Measurements from ENCODE around the gene WDFY2. TPM values are rescaled to one million over a fixed set of nuclear protein-coding genes. Genes with fewer than 3 reads are reported as not detected.

WDFY2 gene
- total RNA-seq, 2 experiments from 2014 or later = 11.3 TPM

DNA sequence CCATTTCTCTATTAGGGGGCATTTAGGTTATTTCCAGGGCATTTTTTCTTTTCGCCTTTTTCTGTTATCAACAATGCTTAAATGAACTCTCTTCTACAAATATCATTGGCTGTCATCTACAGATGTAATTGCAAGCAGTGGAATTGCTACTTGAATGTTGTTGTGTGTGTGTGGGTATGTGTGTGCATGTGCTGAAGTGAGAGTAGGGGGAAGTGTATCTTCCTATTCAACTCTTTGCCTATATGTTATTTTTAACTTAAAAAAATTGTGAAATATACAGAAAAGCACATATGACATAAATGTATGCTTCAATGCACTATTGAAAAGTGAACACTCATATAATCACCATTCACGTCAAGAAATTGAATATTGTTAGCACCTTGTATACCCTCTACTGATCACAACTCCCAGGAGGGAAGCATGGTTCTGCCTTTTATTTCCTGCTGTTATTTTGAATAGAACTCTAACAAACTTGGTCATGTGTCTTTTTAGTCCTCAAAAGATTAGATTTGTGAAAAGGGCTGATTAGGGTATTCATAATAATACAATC lies 24.7 kb downstream of the WDFY2 start:
- peaks cover 5% of the 10 kb centered on the region for H3K4me1 Mint-ChIP-seq (ENCODE audit: low read depth)
- ATAC-seq (no peak), DNase-seq (no peak)
- ChIA-PET POLR2A (no interaction called here), CTCF (no interaction called here)
- H3K27ac Mint-ChIP-seq = no peak overlapping the region
- peaks cover 2% of the 10 kb centered on the region for H3K36me3 Mint-ChIP-seq (ENCODE audit: low read depth)
- H3K4me3 Mint-ChIP-seq = no peak overlapping the region
- no peaks in the 10 kb centered on the region for H3K9me3 Mint-ChIP-seq (ENCODE audit: insufficient read depth)
- H3K27me3 Mint-ChIP-seq (ENCODE audit: low read depth) = no peaks in the 10 kb centered on the region

DNA sequence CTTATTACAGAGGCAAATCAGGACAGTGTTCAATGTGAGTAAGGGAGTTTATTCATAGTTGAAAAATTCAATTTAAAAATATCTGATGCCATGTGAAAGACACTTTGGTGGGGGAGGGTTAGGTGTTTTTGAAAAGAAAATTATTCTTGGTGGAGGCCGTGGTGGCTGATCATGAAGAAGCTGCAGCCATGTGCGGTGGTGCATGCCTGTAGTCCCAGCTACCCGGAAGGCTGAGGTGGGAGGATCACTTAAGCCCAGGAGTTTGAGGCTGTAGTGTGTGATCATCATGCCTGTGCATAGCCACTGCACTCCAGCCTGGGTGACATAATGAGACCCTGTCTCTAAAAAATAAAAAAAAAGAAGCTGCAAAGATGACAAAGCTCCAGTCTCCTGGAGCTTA lies 28.6 kb downstream of the WDFY2 start:
- H3K27ac Mint-ChIP-seq = no peak overlapping the region

DNA sequence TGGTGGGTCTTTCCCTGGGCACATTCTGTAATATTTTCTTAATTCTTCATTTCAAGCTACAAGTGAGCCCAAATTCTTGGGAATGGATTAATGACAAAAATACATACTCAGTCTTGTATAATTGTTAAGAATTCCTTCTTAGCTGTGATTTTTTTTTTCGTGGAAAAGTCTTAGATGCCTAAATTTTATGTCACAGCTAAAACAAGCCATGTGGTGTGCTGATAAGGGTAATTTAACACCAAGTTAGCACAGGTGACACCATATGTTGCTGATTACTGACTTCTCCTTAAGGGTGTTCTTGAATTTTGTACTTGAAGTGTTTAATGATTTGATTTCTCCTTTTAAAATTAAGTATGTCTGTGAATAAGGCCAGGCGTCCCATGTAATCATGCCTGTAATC lies 29.3 kb downstream of the WDFY2 start:
- POLR2A ChIA-PET = interaction anchor here (0.6 to 3.7 kb wide), 5 partner anchors 19 to 184 kb away, joined by 3 to 21 read pairs (median 4); partner anchors contain the start of gene INTS6
- Mint-ChIP-seq H3K27ac (no peak overlapping the region), H3K27me3 (ENCODE audit: low read depth) (no peaks in the 10 kb centered on the region), H3K4me3 (no peak overlapping the region), H3K9me3 (ENCODE audit: insufficient read depth) (no peaks in the 10 kb centered on the region), H3K4me1 (ENCODE audit: low read depth) (peaks cover 15% of the 10 kb centered on the region), H3K36me3 (ENCODE audit: low read depth) (no peaks in the 10 kb centered on the region)
- DNase-seq (no peak), ATAC-seq (no peak)
- CTCF ChIA-PET = interaction anchor here (1.0 to 5.8 kb wide), 6 partner anchors 14 to 327 kb away, joined by 3 to 25 read pairs (median 6); no protein-coding TSS in a partner anchor

More for the DNA sequence above, 28.6 kb downstream of the WDFY2 start:
- CTCF ChIA-PET = interaction anchor here (1.0 to 5.8 kb wide), 3 partner anchors 17 to 185 kb away, joined by 3 to 25 read pairs (median 14); no protein-coding TSS in a partner anchor
- Mint-ChIP-seq H3K27me3 (ENCODE audit: low read depth) (no peaks in the 10 kb centered on the region), H3K4me1 (ENCODE audit: low read depth) (peaks cover 15% of the 10 kb centered on the region), H3K36me3 (ENCODE audit: low read depth) (no peaks in the 10 kb centered on the region), H3K4me3 (no peak overlapping the region), H3K9me3 (ENCODE audit: insufficient read depth) (no peaks in the 10 kb centered on the region)
- ATAC-seq (no peak), DNase-seq (no peak)
- POLR2A ChIA-PET = interaction anchor here (0.6 to 3.7 kb wide), 2 partner anchors 19 to 160 kb away, joined by 4 to 21 read pairs; partner anchors contain the start of gene INTS6

DNA sequence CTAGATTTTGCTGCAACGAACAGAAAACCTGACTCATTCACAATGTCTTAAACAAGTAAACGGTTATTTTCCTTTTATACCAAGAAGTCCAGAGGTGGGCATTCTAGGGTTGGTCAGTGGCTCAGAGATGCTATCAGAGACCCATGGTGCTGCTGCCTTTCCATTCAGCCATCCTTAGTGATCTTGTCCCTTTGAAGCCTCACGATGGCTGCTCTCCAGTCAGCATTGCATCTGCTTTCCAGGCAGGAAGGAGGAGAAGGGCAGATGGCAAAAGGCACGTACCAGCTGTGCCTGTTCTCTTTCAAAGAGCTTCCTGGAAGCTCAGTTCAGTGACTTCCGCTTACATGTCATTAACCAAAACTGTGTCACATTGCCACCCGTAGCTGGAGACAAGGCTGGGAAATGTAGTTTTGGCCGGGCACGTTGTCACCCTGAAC lies 30.1 kb downstream of the WDFY2 start:
- CTCF ChIA-PET = interaction anchor here (0.9 to 5.8 kb wide), 7 partner anchors 15 to 328 kb away, joined by 3 to 25 read pairs (median 5); no protein-coding TSS in a partner anchor
- POLR2A ChIA-PET = interaction anchor here (0.6 to 3.7 kb wide), 5 partner anchors 21 to 183 kb away, joined by 3 to 21 read pairs (median 3); partner anchors contain the start of gene INTS6
- Mint-ChIP-seq H3K4me3 (peak overlapping the region; percentile 77), H3K9me3 (ENCODE audit: insufficient read depth) (no peaks in the 10 kb centered on the region), H3K27me3 (ENCODE audit: low read depth) (no peaks in the 10 kb centered on the region), H3K4me1 (ENCODE audit: low read depth) (peaks cover 15% of the 10 kb centered on the region), H3K36me3 (ENCODE audit: low read depth) (no peaks in the 10 kb centered on the region), H3K27ac (peak overlapping the region; percentile 95)
- peak; percentile 69 for DNase-seq
- ATAC-seq = peak; percentile 90

DNA sequence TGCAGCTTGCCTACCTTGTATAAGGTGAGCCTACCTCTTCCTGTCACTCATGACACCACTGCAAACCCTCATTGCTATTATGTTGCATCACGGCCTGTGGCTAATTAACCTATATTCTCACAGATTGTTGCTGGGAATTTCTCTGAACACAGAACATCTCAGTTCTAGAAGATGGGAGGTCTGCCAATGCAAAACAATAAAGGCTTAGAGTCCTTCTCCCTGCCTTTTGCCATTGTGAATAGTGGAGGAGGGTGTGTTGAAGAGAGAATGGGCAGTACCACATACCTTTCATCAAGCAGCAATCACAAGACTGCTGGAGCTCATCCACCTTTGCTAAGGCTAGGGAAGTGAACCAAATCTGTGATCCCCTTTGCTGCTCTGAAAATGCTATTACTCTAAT lies 34.4 kb downstream of the WDFY2 start:
- Mint-ChIP-seq H3K4me1 (ENCODE audit: low read depth) (peaks cover 22% of the 10 kb centered on the region), H3K27ac (no peak overlapping the region), H3K36me3 (ENCODE audit: low read depth) (no peaks in the 10 kb centered on the region), H3K27me3 (ENCODE audit: low read depth) (no peaks in the 10 kb centered on the region), H3K9me3 (ENCODE audit: insufficient read depth) (no peaks in the 10 kb centered on the region), H3K4me3 (no peak overlapping the region)
- DNase-seq (no peak), ATAC-seq (no peak)
- CTCF ChIA-PET = interaction anchor here (1.6 kb wide), 1 partner anchor 13 kb away, joined by 3 read pairs; no protein-coding TSS in a partner anchor
- POLR2A ChIA-PET = no interaction called here

DNA sequence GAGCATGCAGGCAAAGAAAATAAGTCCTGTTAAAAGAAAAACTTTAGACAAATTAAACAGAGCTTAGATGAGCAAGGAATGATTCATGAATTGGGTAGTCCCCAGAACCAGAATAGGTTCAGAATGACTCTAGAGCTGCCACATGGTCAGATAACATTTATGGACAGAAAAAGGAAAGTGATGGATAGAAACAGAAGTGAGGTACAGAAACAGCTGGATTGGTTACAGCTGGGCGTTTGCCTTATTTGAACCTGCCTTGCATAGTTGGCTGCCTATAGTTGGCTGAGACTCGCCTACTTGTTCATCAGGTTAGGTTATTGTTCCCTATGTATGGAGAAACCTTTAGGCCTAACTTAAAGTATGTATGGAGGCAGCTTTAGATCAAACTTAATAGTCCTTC lies 35.4 kb downstream of the WDFY2 start:
- Mint-ChIP-seq H3K4me1 (ENCODE audit: low read depth) (peaks cover 24% of the 10 kb centered on the region), H3K36me3 (ENCODE audit: low read depth) (no peaks in the 10 kb centered on the region), H3K27ac (no peak overlapping the region), H3K27me3 (ENCODE audit: low read depth) (no peaks in the 10 kb centered on the region), H3K9me3 (ENCODE audit: insufficient read depth) (no peaks in the 10 kb centered on the region), H3K4me3 (no peak overlapping the region)
- no peak for DNase-seq
- no peak for ATAC-seq
- ChIA-PET POLR2A (no interaction called here), CTCF (interaction anchor here (0.7 to 1.0 kb wide), 3 partner anchors 13 to 178 kb away, joined by 3 to 5 read pairs (median 3); no protein-coding TSS in a partner anchor)

DNA sequence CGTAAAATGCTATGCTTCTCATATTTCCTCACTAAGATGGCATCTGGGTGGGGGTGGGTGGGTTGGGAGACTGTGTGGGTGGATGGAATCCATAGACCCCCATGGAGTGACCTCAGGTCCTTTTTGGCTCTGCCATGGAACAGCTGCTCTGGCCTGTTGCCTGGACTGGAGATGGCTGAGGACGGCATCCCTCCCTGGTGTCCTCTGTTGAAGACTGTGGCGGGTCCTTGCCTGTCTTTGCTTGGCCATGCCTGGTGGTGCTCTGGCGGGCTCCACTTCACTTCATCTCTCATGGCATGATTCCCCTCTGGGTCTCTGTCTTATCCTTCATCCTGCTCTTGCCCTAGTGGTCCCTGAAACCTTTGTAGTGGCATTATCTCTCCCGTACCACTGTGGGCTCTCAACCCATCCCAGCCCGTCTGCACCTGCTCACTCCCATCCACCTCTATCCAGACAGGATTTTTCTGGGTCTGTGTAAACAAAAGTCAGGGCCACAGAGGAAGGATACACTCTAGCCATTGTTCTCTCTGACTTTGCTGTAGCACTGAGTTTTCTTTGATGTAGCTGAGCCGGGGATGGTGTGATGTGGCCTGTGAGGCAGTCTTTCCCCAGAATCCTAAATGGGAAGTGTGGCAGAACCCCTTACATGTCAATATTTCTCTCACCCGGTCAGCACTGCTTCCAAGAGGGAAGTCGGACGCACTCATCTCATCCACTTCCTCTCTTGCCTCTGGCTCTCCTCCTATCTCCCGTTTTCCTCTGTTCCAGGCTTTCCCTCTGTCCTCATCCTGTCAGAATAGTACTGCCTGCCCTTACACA lies 36.1 kb downstream of the WDFY2 start:
- Mint-ChIP-seq H3K27me3 (ENCODE audit: low read depth) (no peaks in the 10 kb centered on the region), H3K9me3 (ENCODE audit: insufficient read depth) (no peaks in the 10 kb centered on the region), H3K36me3 (ENCODE audit: low read depth) (no peaks in the 10 kb centered on the region), H3K4me3 (no peak overlapping the region), H3K27ac (no peak overlapping the region), H3K4me1 (ENCODE audit: low read depth) (peaks cover 22% of the 10 kb centered on the region)
- ChIA-PET POLR2A (no interaction called here), CTCF (interaction anchor here (0.7 to 1.0 kb wide), 3 partner anchors 14 to 177 kb away, joined by 3 to 5 read pairs (median 3); no protein-coding TSS in a partner anchor)
- ATAC-seq (no peak), DNase-seq (no peak)

DNA sequence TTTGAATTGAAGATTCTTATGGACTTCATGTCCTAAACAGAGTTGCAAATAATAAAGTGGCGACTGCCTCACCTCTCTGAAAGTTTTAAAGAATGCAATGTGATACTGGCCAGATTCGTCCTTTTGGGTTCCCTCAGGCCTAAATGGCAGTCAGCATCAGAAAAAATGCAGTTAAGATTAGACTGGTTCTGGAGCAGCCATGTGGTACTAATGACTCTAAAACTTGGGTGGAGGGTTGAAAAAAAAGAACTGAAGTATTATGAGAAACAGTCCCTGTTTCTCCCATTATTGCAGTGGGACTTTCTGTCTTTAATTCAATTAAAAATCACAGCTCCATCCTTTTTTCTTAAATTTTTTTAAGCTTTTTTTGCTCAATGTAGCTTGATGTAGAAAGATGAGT lies 37.3 kb downstream of the WDFY2 start:
- H3K9me3 Mint-ChIP-seq (ENCODE audit: insufficient read depth) = no peaks in the 10 kb centered on the region
- ATAC-seq (no peak), DNase-seq (no peak)
- no peaks in the 10 kb centered on the region for H3K27me3 Mint-ChIP-seq (ENCODE audit: low read depth)
- CTCF ChIA-PET = no interaction called here
- no peak overlapping the region for H3K27ac Mint-ChIP-seq
- peaks cover 22% of the 10 kb centered on the region for H3K4me1 Mint-ChIP-seq (ENCODE audit: low read depth)
- no peak overlapping the region for H3K4me3 Mint-ChIP-seq
- POLR2A ChIA-PET = no interaction called here
- no peaks in the 10 kb centered on the region for H3K36me3 Mint-ChIP-seq (ENCODE audit: low read depth)

DNA sequence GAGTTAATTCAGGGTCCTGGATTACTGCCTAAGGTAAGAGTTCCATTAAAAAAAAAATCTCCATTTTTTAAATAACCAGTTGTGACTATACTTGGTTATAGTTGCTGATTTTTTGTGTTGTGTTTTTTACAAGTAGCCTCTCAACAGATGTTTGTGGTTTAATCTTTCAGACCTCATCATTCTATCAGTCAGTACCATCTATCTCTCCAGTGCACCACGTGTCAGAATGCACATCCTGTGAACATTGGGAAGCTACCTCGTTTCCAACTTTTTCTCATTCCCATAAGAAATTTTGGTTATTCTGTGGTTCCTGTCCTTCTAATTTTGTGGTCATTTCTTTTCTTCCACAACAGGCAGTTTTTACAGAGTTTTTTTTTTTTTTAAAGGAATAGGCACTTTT lies 39.2 kb downstream of the WDFY2 start:
- no peaks in the 10 kb centered on the region for H3K9me3 Mint-ChIP-seq (ENCODE audit: insufficient read depth)
- H3K27me3 Mint-ChIP-seq (ENCODE audit: low read depth) = no peaks in the 10 kb centered on the region
- H3K36me3 Mint-ChIP-seq (ENCODE audit: low read depth) = no peaks in the 10 kb centered on the region
- ATAC-seq (no peak), DNase-seq (no peak)
- no peak overlapping the region for H3K4me3 Mint-ChIP-seq
- peaks cover 22% of the 10 kb centered on the region for H3K4me1 Mint-ChIP-seq (ENCODE audit: low read depth)
- POLR2A ChIA-PET = no interaction called here
- H3K27ac Mint-ChIP-seq = no peak overlapping the region
- CTCF ChIA-PET = interaction anchor here (1.1 kb wide), 1 partner anchor 219 kb away, joined by 5 read pairs; no protein-coding TSS in a partner anchor

DNA sequence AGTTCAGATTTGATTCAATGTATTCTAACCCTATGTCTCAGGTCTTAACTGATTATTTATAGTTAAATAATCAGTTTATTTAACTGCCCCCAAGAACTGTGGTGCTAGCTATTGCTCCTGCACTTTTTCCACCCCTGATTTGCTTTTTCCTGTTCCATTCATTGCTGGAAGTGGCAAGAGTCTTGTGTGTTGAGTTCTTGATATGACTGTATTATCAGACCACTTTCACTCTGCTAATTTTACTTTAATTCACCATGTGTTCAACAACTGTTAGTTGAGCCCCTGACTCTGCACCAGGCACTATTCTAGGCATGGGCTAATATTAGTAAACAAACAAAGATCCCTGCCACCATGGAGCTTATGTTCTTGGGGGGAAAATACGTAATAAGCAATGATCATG lies 39.9 kb downstream of the WDFY2 start:
- ChIA-PET POLR2A (no interaction called here), CTCF (interaction anchor here (1.1 kb wide), 1 partner anchor 219 kb away, joined by 5 read pairs; no protein-coding TSS in a partner anchor)
- no peak for DNase-seq
- Mint-ChIP-seq H3K27me3 (ENCODE audit: low read depth) (no peaks in the 10 kb centered on the region), H3K27ac (peak overlapping the region; percentile 3), H3K36me3 (ENCODE audit: low read depth) (no peaks in the 10 kb centered on the region), H3K4me3 (no peak overlapping the region), H3K4me1 (ENCODE audit: low read depth) (peaks cover 24% of the 10 kb centered on the region), H3K9me3 (ENCODE audit: insufficient read depth) (no peaks in the 10 kb centered on the region)
- ATAC-seq = no peak

DNA sequence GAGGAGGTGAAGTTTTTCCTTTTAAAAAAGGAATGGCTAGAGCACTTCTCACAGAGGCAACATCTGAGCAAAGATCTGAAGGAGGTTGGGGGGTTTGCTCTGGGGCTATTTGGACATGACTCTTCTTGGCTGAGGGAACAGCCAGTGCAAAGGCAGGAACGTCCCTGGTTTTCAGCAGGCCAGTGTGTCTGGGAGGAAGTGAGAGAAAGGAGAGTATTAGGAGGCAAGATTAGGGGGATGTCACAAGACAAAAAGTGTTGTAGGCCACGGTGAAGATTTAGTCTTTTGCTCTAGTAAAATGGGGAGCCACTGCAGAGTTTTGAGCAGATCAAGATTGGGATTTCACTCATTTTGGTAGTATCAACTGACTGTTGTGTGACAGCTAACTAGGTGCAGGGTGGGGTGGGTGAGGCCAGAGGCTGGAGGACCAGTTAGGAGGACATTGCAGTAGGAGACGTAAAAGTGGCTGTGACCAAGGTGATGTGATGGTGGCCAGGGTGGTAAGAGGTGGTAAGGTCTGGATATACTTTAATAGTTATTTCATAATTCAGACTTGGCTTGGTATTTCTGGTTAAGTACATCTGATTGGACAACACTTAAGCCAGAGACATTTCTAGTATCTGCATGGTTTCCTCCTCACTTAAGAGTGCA lies 40.6 kb downstream of the WDFY2 start:
- H3K4me3 Mint-ChIP-seq = no peak overlapping the region
- H3K9me3 Mint-ChIP-seq (ENCODE audit: insufficient read depth) = no peaks in the 10 kb centered on the region
- ATAC-seq (no peak), DNase-seq (no peak)
- POLR2A ChIA-PET = no interaction called here
- H3K36me3 Mint-ChIP-seq (ENCODE audit: low read depth) = no peaks in the 10 kb centered on the region
- H3K4me1 Mint-ChIP-seq (ENCODE audit: low read depth) = peaks cover 26% of the 10 kb centered on the region
- peak overlapping the region; percentile 3 for H3K27ac Mint-ChIP-seq
- no peaks in the 10 kb centered on the region for H3K27me3 Mint-ChIP-seq (ENCODE audit: low read depth)
- CTCF ChIA-PET = interaction anchor here (1.0 kb wide), 1 partner anchor 191 kb away, joined by 3 read pairs; no protein-coding TSS in a partner anchor

Data from activated CD8-positive, alpha-beta T cell treated with anti-CD3 and anti-CD28 coated beads, Interleukin-2, amount 10 ng/mL, durations not matched to agents 7 days and 5 days (primary cell).